ENCODE measurements around the gene TTI1. TPM values are rescaled to one million over a fixed set of nuclear protein-coding genes. Genes with fewer than 3 reads are reported as not detected.

The TTI1 gene
- total RNA-seq, 2 donors from 2014 or later = 30.8 to 53.1 TPM

DNA sequence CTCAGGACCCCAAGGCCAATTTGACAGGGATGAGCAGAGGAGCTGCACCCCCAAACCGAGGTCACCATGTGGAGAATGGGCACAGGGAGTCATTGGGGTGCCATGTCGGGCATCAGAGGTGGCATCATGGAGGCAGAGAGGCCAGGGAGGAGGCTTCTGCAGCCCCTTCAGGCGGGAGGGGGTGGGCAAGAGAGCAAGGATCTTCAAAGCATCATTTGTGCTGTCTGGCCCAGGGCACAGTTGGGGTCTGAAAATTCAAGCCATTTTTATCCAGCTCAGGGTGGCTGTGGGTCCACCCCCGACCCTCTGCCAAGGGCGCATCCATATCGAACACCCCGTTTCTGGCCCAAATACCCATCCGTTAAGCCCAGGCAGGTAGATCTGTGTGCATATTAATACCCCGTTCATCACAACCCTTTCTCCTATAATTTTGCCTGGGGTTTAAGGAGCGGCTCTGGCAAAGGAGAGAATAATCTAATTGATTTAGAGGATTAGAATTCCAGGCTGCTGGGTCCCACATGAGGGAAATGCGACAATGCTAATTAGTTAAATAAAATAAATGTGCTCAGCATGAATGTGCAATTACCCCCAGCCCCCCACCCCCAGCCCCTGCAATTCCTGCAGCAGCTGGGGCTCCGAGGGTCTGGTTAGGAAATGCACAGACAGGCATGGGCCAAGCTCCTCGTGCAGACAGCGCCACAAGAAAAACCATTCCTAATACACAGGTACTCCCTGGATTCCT is 98.5 kb downstream of the TTI1 start:
- no peaks in the 10 kb centered on the region for H3K9me3 Mint-ChIP-seq
- peaks cover 0 to 9% of the 10 kb centered on the region in 2 donors for H3K27me3 Mint-ChIP-seq
- no peak overlapping the region for H3K4me3 Mint-ChIP-seq
- no peak for DNase-seq (ENCODE audit: low spot score)
- H3K4me1 Mint-ChIP-seq (ENCODE audit: low read depth in 2 of 2) = no peaks in the 10 kb centered on the region
- no peaks in the 10 kb centered on the region for H3K36me3 Mint-ChIP-seq
- no peak overlapping the region for H3K27ac Mint-ChIP-seq
- ATAC-seq = no peak

DNA sequence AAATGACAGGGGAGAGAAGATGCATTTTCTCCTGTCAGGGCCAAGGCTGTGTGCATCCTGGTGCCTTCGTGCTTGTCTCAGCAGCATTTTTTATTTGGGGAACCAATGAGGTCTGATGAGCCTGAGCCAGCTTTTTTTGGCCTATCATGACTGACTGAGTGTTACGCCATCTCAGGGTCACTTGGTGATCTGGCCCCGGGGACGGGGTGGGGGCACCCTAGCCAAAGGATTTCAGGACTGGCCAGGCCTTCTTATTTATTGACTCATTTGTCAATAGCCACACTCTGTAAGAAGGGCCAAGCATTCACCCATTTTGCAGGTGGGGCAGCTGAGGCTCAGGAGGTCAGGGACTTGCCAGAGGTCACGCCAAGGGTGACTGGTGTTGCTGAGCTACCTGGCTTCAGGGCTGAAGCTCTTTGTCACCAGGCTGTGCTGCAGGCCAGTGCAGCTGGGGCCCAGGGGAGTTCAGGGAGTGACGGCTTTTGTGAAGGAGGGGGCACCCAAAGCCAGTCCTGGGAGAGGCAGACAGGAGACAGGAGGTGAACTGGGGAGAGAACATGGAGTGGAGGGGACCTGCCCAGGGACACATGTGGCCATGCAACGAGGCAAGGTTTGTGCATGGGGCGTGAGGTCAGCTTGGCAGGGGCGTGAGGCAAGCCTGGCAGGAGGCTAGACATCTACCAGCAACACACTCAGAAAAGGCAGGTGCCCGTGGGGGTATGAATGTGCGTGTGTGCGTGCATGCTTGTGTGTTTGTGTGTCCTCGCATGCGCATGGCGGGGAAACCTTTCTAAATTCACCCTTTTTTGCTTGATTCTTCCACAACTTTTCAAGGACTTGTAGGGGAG is 99.2 kb downstream of the TTI1 start:
- Mint-ChIP-seq H3K36me3 (no peaks in the 10 kb centered on the region), H3K4me1 (ENCODE audit: low read depth in 2 of 2) (no peaks in the 10 kb centered on the region), H3K27ac (no peak overlapping the region), H3K27me3 (peaks cover 8 to 14% of the 10 kb centered on the region in 2 donors), H3K4me3 (no peak overlapping the region), H3K9me3 (no peaks in the 10 kb centered on the region)
- ATAC-seq (no peak), DNase-seq (ENCODE audit: low spot score) (no peak)

Other genes with a start within 250 kb of the TTI1 start
- gene VSTM2L, start 130.3 kb downstream of the TTI1 start, total RNA-seq = under 1 TPM; 0.14 to 0.75 TPM
- gene RPRD1B, start 290 bp upstream of the TTI1 start, total RNA-seq = 10 to 100 TPM; 46.4 to 85.4 TPM
- 1 to 10 TPM in 1 of 2 donors, under 1 TPM in 1; 0.81 to 2.4 TPM for gene TGM2, start 131.8 kb upstream of the TTI1 start, total RNA-seq
- not detected for gene KIAA1755, start 227.3 kb upstream of the TTI1 start, total RNA-seq

Measured in natural killer cell treated with Interleukin-12 subunit alpha and Interleukin-12 subunit beta and Interleukin-15 and Interleukin-18, amount 100 ng/mL, for 72 hours (primary cell).